ENCODE results near the gene NUP58. TPM values are rescaled to one million over a fixed set of nuclear protein-coding genes. Genes with fewer than 3 reads are reported as not detected.

NUP58 gene
- total and polyA plus RNA-seq, 10 of the 15 experiments (the other 5 are each of a cell fraction or from before 2014, with no cell fraction given): 12.1 to 78.0 (median 48.9) TPM

- Histone ChIP-seq H2AFZ (ENCODE audit: control insufficient read depth, low read depth, low read length) (no peak overlapping the region), H3K4me3 (no peak overlapping the region), H3K9ac (ENCODE audit: control insufficient read depth, insufficient read depth, low read length) (no peak overlapping the region), H4K20me1 (ENCODE audit: control insufficient read depth, insufficient read depth) (no peaks in the 10 kb centered on the region), H3K36me3 (ENCODE audit: control insufficient read depth in 2 of 2, insufficient read depth in 2 of 2, low read length in 1 of 2) (no peaks in the 10 kb centered on the region), H3K79me2 (ENCODE audit: control insufficient read depth, insufficient read depth, low read length) (no peaks in the 10 kb centered on the region), H3K4me2 (ENCODE audit: control insufficient read depth, insufficient read depth) (no peak overlapping the region), H3K9me3 (replicated peaks; ENCODE audit: control insufficient read depth, insufficient read depth, low read length) (no peaks in the 10 kb centered on the region), H3K4me1 (ENCODE audit: control insufficient read depth, insufficient read depth, low read length) (no peaks in the 10 kb centered on the region), H3K27ac (ENCODE audit: control insufficient read depth, insufficient read depth) (no peak overlapping the region), H3K27me3 (replicated peaks in 1 of 2; ENCODE audit: control insufficient read depth in 2 of 2, insufficient read depth in 2 of 2, low read length in 1 of 2) (no peaks in the 10 kb centered on the region)
- intact Hi-C loops (cut with micrococcal nuclease; ENCODE audit: unreplicated experiment) (no loop called here), in situ Hi-C loops (cut with MboI) (no loop called here)
- ChIA-PET CTCF (interaction anchor here (1.0 kb wide), 1 partner anchor 90 kb away, joined by 3 read pairs; no protein-coding TSS in a partner anchor), SMC1A (ENCODE audit: uncharacterized antibody, unreplicated experiment) (no interaction called here), RAD21 (ENCODE audit: unreplicated experiment) (no interaction called here), POLR2A (no interaction called here)
- BruUV-seq (replicated peaks): no TSS peak
- DNase-seq (ENCODE audit: low read depth, low spot score): no peak
- no peak for FAIRE-seq
- TF ChIP-seq BRCA1 (IDR thresholded peaks at IDR 0.05; ENCODE audit: low read depth, low read length): no peak
- TF ChIP-seq, protein P1, sequence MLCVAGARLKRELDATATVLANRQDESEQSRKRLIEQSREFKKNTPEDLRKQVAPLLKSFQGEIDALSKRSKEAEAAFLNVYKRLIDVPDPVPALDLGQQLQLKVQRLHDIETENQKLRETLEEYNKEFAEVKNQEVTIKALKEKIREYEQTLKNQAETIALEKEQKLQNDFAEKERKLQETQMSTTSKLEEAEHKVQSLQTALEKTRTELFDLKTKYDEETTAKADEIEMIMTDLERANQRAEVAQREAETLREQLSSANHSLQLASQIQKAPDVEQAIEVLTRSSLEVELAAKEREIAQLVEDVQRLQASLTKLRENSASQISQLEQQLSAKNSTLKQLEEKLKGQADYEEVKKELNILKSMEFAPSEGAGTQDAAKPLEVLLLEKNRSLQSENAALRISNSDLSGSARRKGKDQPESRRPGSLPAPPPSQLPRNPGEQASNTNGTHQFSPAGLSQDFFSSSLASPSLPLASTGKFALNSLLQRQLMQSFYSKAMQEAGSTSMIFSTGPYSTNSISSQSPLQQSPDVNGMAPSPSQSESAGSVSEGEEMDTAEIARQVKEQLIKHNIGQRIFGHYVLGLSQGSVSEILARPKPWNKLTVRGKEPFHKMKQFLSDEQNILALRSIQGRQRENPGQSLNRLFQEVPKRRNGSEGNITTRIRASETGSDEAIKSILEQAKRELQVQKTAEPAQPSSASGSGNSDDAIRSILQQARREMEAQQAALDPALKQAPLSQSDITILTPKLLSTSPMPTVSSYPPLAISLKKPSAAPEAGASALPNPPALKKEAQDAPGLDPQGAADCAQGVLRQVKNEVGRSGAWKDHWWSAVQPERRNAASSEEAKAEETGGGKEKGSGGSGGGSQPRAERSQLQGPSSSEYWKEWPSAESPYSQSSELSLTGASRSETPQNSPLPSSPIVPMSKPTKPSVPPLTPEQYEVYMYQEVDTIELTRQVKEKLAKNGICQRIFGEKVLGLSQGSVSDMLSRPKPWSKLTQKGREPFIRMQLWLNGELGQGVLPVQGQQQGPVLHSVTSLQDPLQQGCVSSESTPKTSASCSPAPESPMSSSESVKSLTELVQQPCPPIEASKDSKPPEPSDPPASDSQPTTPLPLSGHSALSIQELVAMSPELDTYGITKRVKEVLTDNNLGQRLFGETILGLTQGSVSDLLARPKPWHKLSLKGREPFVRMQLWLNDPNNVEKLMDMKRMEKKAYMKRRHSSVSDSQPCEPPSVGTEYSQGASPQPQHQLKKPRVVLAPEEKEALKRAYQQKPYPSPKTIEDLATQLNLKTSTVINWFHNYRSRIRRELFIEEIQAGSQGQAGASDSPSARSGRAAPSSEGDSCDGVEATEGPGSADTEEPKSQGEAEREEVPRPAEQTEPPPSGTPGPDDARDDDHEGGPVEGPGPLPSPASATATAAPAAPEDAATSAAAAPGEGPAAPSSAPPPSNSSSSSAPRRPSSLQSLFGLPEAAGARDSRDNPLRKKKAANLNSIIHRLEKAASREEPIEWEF (IDR thresholded peaks at IDR 0.05; ENCODE audit: insufficient replicate concordance, low read depth, low read length): no peak
- TF ChIP-seq ZNF274 (IDR thresholded peaks at IDR 0.05; ENCODE audit: insufficient read depth, insufficient read length): no peak
- TF ChIP-seq, protein P2, sequence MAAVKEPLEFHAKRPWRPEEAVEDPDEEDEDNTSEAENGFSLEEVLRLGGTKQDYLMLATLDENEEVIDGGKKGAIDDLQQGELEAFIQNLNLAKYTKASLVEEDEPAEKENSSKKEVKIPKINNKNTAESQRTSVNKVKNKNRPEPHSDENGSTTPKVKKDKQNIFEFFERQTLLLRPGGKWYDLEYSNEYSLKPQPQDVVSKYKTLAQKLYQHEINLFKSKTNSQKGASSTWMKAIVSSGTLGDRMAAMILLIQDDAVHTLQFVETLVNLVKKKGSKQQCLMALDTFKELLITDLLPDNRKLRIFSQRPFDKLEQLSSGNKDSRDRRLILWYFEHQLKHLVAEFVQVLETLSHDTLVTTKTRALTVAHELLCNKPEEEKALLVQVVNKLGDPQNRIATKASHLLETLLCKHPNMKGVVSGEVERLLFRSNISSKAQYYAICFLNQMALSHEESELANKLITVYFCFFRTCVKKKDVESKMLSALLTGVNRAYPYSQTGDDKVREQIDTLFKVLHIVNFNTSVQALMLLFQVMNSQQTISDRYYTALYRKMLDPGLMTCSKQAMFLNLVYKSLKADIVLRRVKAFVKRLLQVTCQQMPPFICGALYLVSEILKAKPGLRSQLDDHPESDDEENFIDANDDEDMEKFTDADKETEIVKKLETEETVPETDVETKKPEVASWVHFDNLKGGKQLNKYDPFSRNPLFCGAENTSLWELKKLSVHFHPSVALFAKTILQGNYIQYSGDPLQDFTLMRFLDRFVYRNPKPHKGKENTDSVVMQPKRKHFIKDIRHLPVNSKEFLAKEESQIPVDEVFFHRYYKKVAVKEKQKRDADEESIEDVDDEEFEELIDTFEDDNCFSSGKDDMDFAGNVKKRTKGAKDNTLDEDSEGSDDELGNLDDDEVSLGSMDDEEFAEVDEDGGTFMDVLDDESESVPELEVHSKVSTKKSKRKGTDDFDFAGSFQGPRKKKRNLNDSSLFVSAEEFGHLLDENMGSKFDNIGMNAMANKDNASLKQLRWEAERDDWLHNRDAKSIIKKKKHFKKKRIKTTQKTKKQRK (IDR thresholded peaks at IDR 0.05; ENCODE audit: low read depth, low read length): no peak
- TF ChIP-seq, protein P3, sequence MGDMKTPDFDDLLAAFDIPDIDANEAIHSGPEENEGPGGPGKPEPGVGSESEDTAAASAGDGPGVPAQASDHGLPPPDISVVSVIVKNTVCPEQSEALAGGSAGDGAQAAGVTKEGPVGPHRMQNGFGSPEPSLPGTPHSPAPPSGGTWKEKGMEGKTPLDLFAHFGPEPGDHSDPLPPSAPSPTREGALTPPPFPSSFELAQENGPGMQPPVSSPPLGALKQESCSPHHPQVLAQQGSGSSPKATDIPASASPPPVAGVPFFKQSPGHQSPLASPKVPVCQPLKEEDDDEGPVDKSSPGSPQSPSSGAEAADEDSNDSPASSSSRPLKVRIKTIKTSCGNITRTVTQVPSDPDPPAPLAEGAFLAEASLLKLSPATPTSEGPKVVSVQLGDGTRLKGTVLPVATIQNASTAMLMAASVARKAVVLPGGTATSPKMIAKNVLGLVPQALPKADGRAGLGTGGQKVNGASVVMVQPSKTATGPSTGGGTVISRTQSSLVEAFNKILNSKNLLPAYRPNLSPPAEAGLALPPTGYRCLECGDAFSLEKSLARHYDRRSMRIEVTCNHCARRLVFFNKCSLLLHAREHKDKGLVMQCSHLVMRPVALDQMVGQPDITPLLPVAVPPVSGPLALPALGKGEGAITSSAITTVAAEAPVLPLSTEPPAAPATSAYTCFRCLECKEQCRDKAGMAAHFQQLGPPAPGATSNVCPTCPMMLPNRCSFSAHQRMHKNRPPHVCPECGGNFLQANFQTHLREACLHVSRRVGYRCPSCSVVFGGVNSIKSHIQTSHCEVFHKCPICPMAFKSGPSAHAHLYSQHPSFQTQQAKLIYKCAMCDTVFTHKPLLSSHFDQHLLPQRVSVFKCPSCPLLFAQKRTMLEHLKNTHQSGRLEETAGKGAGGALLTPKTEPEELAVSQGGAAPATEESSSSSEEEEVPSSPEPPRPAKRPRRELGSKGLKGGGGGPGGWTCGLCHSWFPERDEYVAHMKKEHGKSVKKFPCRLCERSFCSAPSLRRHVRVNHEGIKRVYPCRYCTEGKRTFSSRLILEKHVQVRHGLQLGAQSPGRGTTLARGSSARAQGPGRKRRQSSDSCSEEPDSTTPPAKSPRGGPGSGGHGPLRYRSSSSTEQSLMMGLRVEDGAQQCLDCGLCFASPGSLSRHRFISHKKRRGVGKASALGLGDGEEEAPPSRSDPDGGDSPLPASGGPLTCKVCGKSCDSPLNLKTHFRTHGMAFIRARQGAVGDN (IDR thresholded peaks at IDR 0.05): no peak
- TF ChIP-seq, protein P4, sequence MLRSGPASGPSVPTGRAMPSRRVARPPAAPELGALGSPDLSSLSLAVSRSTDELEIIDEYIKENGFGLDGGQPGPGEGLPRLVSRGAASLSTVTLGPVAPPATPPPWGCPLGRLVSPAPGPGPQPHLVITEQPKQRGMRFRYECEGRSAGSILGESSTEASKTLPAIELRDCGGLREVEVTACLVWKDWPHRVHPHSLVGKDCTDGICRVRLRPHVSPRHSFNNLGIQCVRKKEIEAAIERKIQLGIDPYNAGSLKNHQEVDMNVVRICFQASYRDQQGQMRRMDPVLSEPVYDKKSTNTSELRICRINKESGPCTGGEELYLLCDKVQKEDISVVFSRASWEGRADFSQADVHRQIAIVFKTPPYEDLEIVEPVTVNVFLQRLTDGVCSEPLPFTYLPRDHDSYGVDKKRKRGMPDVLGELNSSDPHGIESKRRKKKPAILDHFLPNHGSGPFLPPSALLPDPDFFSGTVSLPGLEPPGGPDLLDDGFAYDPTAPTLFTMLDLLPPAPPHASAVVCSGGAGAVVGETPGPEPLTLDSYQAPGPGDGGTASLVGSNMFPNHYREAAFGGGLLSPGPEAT (IDR thresholded peaks at IDR 0.05; ENCODE audit: low read depth): no peak
- TF ChIP-seq POLR2A (IDR thresholded peaks at IDR 0.05; ENCODE audit: low read depth, low read length): no peak
- TF ChIP-seq CBX3 (IDR thresholded peaks at IDR 0.05; ENCODE audit: borderline replicate concordance, low read depth): no peak
- TF ChIP-seq NFIC (IDR thresholded peaks at IDR 0.05; ENCODE audit: low read depth, low read length): no peak
- no peak for TF ChIP-seq FOXK2 (IDR thresholded peaks at IDR 0.05)
- no peak for TF ChIP-seq NRF1 (conservative IDR thresholded peaks at IDR 0.05; ENCODE audit: low read depth, low read length)
- no peak for ATAC-seq
- 50% methylated on average over 6 of the region's 6 CpGs for WGBS (ENCODE audit: insufficient coverage, insufficient replicate concordance, low lambda C conversion rate, missing lambda C conversion rate)
These were observed 53.0 kb downstream of the NUP58 start for GRCh38 chr13:25354377-25354776.

All from GM12878 (cell line).